Measurements from ENCODE around the gene LCTL.

DNA sequence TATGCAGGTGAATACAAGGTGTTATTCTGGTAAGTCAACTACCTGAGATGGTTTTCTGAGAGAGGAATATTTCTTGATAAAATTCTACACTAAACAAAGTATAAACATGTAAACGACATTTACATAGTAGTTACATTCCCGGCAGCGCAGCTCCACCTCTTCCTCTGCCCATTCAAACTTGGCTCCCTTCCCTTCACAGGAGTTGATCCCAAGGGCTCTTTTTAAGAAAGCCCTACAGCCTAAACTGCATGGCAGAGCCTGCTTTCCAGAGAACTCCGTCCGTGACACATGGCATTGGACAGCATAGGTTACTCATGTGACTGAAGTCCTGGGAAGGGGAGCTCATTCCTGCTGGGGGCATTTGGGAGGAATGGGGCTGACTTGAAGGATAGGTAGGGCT lies 22.0 kb upstream of the LCTL start:
- no peak for TF ChIP-seq CTCF (IDR thresholded peaks at IDR 0.05 in 4 of 5, conservative IDR thresholded peaks at IDR 0.05 in 1 of 5)
- no peak for TF ChIP-seq POLR2A (IDR thresholded peaks at IDR 0.05)

Measured in gastrocnemius medialis (tissue), 4 donors.